ENCODE measurements around the gene SMIM44. TPM values are rescaled to one million over a fixed set of nuclear protein-coding genes. Genes with fewer than 3 reads are reported as not detected.
"Not testable (repeated sequence)": the region's sequence is repeated elsewhere in the genome, so short reads cannot be mapped to it uniquely, and the experiment has no call there.

Gene SMIM44
- total RNA-seq, 1 donor from 2014 or later, result not detected

- DNase-seq, result no peak
These were observed 25.6 kb downstream of the SMIM44 start for GRCh38 chr19:3457528-3458228.

- no peak for DNase-seq
These were observed 26.2 kb downstream of the SMIM44 start for GRCh38 chr19:3456925-3457527.

GRCh38 chr19:3455960-3456601 lies 27.2 kb downstream of the SMIM44 start:
- DNase-seq, result no peak

- DNase-seq, result no peak
These were observed 27.8 kb downstream of the SMIM44 start for GRCh38 chr19:3455393-3455955.

DNA sequence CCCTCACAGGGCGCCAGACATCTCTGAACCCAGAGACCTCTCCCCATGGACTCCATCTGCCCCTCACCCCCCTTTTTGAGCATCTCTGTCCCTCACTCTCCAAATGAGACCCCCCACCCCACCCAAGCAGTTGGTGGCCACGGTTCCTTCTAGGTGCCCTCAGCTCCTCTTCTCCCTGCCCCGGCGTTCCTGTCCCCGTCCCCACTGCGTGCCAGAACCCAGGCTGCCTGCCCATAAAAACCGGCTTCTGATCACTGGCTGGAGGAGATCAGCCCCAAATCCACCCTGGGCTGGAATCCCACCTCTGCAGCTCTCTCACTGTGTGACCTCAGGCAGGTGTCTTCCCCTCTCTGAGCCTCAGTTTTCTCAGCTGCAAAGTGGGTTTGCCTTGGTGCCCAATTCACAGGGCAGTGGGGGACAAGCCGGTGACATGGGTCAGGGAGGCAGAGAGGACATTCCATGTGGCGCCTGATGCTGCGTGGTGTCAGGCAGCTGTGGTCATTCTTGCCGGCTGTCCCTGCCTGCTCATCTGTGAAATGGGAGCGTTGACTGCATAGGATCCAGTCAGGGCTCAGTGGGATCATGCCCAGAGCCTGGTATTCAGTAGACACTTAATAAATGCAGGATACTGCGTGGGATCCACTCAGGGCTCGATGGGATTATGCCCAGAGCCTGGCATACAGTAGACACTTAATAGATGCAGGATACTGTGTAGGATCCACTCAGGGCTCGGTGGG lies 28.4 kb downstream of the SMIM44 start:
- DNase-seq, result no peak

GRCh38 chr19:3453840-3454239 lies 29.4 kb downstream of the SMIM44 start:
- no peak for DNase-seq

GRCh38 chr19:3452942-3453214 lies 30.4 kb downstream of the SMIM44 start:
- DNase-seq, result not testable (repeated sequence)

GRCh38 chr19:3452171-3452941 lies 30.9 kb downstream of the SMIM44 start:
- DNase-seq, result no peak

GRCh38 chr19:3451451-3451866 lies 31.8 kb downstream of the SMIM44 start:
- DNase-seq, result no peak

DNA sequence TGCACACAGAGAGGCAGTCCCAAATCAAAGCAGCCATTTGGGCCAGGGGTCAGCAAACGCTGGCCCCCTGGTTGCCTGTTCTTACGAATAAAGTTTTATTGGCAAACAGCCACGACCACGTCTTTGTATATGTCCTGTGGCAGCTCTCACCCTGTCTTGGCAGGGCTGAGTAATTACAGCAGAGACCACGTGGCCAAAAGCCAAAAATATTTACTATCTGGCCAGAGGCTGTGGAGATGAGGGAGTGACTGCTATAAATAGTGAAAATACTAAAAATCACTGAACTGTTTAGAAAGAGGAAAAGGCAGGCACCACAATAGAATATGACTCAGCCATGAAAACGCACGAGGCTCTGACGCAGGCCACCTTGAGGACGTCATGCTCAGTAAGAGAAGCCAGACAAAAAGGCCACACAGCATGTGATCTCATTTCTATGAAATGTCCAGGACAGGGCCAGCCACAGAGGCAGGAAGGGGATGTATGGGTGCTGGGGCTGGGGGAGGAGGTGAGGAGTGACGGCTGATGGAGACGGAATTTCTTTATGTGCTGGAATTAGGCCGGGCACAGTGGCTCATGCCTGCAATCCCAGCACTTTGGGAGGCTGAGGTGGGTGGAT lies 32.3 kb downstream of the SMIM44 start:
- peak; percentile 33 for DNase-seq

- DNase-seq, result no peak
These were observed 34.5 kb downstream of the SMIM44 start for GRCh38 chr19:3448616-3449334.

DNA sequence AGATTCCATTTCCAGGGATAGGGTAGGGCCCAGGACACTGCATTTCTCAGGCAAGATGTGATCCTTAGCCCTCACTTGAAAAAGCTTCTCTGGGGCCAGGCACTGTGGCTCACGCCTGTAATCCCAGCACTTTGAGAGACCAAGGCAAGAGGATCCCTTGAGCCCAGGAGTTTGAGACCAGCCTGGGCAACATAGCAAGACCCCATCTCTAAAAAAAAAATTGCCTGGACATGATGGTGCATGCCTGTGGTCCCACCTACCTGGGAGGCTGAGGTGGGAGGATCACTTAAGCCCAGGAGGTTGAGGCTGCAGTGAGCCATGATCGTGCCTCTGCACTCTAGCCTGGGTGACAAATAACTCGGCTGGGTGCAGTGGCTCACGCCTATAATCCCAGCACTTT lies 36.6 kb downstream of the SMIM44 start:
- DNase-seq, result not testable (repeated sequence)

GRCh38 chr19:3444695-3445234 lies 38.5 kb downstream of the SMIM44 start:
- no peak for DNase-seq

DNA sequence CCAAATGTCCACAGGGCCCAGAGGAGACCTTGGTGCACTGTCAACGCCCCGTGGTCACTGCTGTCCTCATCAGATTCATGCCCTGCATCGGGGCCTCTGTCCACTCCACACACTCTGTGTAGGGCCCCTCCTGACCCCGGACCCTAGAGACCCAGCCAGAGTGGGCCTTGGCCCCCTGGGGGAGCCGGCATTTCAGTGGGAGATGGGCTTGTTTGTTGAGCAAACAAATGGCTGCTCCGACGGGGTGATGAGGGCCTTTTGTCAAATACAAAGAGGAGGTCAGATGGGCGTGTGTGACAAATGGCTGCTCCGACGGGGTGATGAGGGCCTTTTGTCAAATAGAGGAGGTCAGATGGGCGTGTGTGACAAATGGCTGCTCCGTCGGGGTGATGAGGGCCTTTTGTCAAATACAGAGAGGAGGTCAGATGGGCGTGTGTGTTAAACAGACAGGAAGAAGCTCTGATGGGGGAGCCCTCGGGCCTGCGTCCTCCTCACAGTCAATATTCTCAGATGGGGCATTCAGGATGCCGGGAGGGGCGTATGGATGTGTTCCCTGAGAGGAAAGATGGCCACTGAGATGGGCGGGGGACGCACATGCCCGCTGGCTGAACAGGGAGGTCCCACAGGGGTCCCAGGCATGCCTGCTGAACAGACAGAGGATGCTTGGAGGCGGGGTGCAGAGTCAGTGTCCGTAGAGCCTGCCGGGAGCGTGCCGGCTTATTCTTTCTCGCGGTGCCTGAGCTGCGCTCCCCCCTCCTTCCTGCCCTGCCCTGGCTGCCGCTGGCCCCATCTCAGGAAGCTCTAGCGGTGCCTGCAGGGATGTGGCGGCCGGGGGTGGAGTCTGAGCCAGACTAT lies 39.2 kb downstream of the SMIM44 start:
- peak; percentile 60 for DNase-seq

DNA sequence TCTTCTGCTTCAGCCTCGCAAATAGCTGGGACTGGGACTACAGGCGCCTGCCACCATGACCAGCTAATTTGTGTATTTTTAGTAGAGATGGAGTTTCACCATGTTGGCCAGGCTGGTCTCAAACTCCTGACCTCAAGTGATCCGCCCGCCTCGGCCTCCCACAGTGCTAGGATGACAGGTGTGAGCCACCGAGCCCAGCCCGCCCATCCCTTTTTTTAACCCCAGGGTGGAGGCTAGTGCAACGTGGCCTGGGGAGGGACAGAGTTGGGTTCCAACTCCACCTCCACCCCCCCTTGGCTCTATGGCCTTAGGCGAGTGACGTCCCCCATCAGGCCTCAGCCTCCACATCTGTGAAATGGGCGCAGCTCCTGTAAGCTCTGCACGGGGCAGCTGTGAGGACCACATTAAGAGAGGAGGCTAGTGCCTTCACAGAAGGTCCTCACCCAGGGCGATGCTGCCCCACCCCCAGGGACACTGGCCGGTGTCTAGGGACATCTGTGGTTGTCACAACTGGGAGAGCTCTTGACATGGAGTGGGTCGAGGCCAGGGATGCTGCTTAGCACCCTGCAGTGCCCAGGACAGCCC lies 40.7 kb downstream of the SMIM44 start:
- no peak for DNase-seq

DNA sequence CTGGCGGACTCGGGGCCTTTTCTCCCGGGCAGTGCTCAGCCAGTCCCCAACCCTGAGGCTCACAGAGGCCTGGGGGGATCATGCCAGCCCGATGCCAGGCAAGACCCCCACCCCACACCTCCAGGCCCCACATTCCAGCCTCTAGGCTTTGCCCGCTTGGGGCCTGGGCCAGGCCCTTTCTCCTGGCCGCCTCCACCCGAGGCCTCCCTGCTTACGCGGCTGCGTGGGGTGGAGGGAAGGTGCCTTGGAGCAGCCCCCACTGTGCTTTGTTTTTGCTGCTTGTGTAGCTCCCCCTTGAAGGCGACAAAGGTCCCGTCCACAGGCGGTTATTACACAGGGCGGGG lies 41.3 kb downstream of the SMIM44 start:
- no peak for DNase-seq

DNA sequence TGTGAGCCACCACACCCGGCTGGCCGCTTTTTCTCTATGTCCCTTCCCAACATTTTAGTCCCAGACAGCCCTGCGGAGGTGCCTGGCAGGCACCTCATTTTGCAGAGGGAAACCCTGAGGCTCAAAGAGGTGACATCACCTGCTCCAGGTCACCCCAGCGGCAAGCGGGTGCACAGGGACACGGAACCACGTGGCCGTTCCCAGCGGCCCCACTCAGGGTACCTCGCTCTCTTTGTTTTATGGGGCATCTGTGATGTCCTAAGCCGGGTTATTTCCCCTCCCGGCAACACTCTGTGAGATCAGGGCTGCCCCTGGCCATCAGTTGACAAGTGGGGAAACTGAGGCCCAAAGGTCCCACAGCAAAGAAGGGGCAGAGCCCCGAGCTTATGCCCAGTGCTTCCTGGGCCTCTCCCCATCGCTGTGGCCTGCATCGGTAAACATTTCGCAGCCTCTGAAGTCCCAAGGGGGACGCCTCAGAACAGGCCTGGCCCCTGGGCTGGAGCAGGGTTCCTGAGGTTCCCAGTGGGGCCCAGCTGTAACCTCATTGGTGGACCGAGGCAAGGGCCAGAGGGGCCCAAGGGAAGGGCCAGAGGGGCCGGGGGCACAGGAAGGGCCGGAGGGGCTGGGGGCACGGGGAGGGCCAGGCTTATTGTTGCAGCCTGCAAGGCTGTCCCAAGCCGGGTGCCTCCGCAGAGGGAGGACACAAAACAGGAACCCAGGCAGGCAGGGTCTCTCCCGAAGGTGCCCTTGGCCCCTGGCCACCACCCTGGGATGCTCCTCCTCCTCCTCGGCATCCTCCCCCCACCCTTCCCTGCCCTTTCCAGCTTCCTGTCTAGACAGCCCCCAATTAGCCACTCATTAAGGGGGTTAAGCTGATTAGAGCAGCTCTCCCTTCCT lies 41.9 kb downstream of the SMIM44 start:
- DNase-seq, result no peak

- peak; percentile 26 for DNase-seq
These were observed 43.2 kb downstream of the SMIM44 start for GRCh38 chr19:3440082-3440481.
